HL-60 (cell line): ENCODE data around the gene RAB11FIP3.

Source experiments
- DNase-seq, 2 experiments: peaks; one replicate each; pipeline ENCODE4 v3.0.0-alpha.2; 2010 to 2020; ENCODE audit warnings: low read depth in 1 of 2, low spot score in 1 of 2
- H3K27ac ChIP-seq: fragments of 250-450 bp; sonication (Bioruptor Pico); replicated peaks from 2 replicates; pipeline ENCODE4 v1.5.1; 2020; ENCODE audit warnings: mild to moderate bottlenecking, moderate library complexity
- H3K27me3 ChIP-seq: fragments of 250-450 bp; sonication (Bioruptor Pico); 2 replicates; pipeline ENCODE4 v1.5.1; 2021; ENCODE audit warnings: mild to moderate bottlenecking, moderate library complexity; ENCODE audit not compliant: insufficient read depth, poor library complexity, severe bottlenecking
- H3K4me3 ChIP-seq: replicated peaks from 2 replicates; pipeline ENCODE4 v1.5.1; 2011; ENCODE audit warnings: mild to moderate bottlenecking, control low read depth, low read length; ENCODE audit not compliant: insufficient read depth
- CTCF ChIP-seq: IDR thresholded peaks from one replicate; pipeline ENCODE4 v1.5.1; 2011; ENCODE audit warnings: low read length, control low read depth, inconsistent platforms; ENCODE audit not compliant: insufficient read depth
- GABPA ChIP-seq: IDR thresholded peaks from 2 replicates; pipeline ENCODE4 v1.6.1; 2012; ENCODE audit warnings: low read depth
- POLR2AphosphoS5 ChIP-seq: IDR thresholded peaks from 2 replicates; pipeline ENCODE4 v1.6.1; 2012; ENCODE audit warnings: low read depth
- SPI1 ChIP-seq: IDR thresholded peaks from 2 replicates; pipeline ENCODE4 v1.6.1; 2012; ENCODE audit warnings: low read depth, mild to moderate bottlenecking, borderline replicate concordance
- TF ChIP-seq, protein P1 (sequence below): IDR thresholded peaks from 2 replicates; pipeline ENCODE4 v1.6.1; 2012; ENCODE audit warnings: low read depth; ENCODE audit not compliant: insufficient replicate concordance

Gene RAB11FIP3

GRCh38 chr16:471353-472198 lies 46.1 kb downstream of the RAB11FIP3 start:
- H3K27ac ChIP-seq: no peak overlapping the region
- no peak overlapping the region for H3K4me3 ChIP-seq
- H3K27me3 ChIP-seq: no peaks in the 10 kb centered on the region
- no peak for DNase-seq
- TF ChIP-seq POLR2AphosphoS5 (no peak), SPI1 (no peak), GABPA (no peak), CTCF (no peak)
- TF ChIP-seq, protein P1, sequence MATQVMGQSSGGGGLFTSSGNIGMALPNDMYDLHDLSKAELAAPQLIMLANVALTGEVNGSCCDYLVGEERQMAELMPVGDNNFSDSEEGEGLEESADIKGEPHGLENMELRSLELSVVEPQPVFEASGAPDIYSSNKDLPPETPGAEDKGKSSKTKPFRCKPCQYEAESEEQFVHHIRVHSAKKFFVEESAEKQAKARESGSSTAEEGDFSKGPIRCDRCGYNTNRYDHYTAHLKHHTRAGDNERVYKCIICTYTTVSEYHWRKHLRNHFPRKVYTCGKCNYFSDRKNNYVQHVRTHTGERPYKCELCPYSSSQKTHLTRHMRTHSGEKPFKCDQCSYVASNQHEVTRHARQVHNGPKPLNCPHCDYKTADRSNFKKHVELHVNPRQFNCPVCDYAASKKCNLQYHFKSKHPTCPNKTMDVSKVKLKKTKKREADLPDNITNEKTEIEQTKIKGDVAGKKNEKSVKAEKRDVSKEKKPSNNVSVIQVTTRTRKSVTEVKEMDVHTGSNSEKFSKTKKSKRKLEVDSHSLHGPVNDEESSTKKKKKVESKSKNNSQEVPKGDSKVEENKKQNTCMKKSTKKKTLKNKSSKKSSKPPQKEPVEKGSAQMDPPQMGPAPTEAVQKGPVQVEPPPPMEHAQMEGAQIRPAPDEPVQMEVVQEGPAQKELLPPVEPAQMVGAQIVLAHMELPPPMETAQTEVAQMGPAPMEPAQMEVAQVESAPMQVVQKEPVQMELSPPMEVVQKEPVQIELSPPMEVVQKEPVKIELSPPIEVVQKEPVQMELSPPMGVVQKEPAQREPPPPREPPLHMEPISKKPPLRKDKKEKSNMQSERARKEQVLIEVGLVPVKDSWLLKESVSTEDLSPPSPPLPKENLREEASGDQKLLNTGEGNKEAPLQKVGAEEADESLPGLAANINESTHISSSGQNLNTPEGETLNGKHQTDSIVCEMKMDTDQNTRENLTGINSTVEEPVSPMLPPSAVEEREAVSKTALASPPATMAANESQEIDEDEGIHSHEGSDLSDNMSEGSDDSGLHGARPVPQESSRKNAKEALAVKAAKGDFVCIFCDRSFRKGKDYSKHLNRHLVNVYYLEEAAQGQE: no peak

- H3K27ac ChIP-seq: no peak overlapping the region
- TF ChIP-seq POLR2AphosphoS5: no peak
- TF ChIP-seq SPI1: no peak
- TF ChIP-seq GABPA: no peak
- TF ChIP-seq, protein P1: no peak
- TF ChIP-seq CTCF: no peak
- no peaks in the 10 kb centered on the region for H3K27me3 ChIP-seq
- H3K4me3 ChIP-seq: no peak overlapping the region
- no peak for DNase-seq
These were observed 46.7 kb downstream of the RAB11FIP3 start for GRCh38 chr16:472199-472504.

- no peak for TF ChIP-seq GABPA
- TF ChIP-seq POLR2AphosphoS5: no peak
- TF ChIP-seq, protein P1: no peak
- no peak for TF ChIP-seq CTCF
- TF ChIP-seq SPI1: no peak
- Histone ChIP-seq H3K27me3 (no peaks in the 10 kb centered on the region), H3K27ac (no peak overlapping the region), H3K4me3 (no peak overlapping the region)
- no peak for DNase-seq
These were observed 47.9 kb downstream of the RAB11FIP3 start for GRCh38 chr16:473046-474043.
